Large intestine (tissue), 3 donors: ENCODE results near the gene LIX1. TPM values are rescaled to one million over a fixed set of nuclear protein-coding genes. Genes with fewer than 3 reads are reported as not detected.

Experiments used
- DNase-seq, 2 donors: peaks; one replicate each; pipeline versions ENCODE4 v3.0.0 to v3.0.0-alpha.2; 2013
- H3K27ac ChIP-seq: one replicate; pipeline ENCODE4 v1.5.1; 2013; ENCODE audit warnings: low read length
- H3K27me3 ChIP-seq: 2 replicates; pipeline ENCODE4 v1.6.1; 2013; ENCODE audit warnings: low read length; ENCODE audit not compliant: control insufficient read depth, insufficient read depth
- H3K36me3 ChIP-seq: 2 replicates; pipeline ENCODE4 v1.6.1; 2013; ENCODE audit warnings: low read length; ENCODE audit not compliant: control insufficient read depth, insufficient read depth
- H3K4me1 ChIP-seq: one replicate; pipeline ENCODE4 v1.6.1; 2013; ENCODE audit warnings: low read length; ENCODE audit not compliant: control insufficient read depth, insufficient read depth
- H3K4me3 ChIP-seq: one replicate; pipeline ENCODE4 v1.5.1; 2013; ENCODE audit warnings: low read length
- H3K9me3 ChIP-seq: one replicate; pipeline ENCODE4 v1.6.1; 2013; ENCODE audit warnings: mild to moderate bottlenecking, low read depth, low read length, moderate library complexity; ENCODE audit not compliant: control insufficient read depth
- WGBS: methylation state at CpG from one replicate; pipeline ENCODE4 v1.1.5; 2013; ENCODE audit warnings: low lambda C conversion rate; ENCODE audit not compliant: insufficient coverage; 5-methylcytosine and 5-hydroxymethylcytosine counted together
- polyA plus RNA-seq: library from polyadenylated mRNA; unstranded; fragments of 120-200 nt; gene quantifications from one replicate; pipeline ENCODE4 v1.2.1, GENCODE V29; 2013

Gene LIX1
- polyA plus RNA-seq, 1 donor = 3.7 TPM

DNA sequence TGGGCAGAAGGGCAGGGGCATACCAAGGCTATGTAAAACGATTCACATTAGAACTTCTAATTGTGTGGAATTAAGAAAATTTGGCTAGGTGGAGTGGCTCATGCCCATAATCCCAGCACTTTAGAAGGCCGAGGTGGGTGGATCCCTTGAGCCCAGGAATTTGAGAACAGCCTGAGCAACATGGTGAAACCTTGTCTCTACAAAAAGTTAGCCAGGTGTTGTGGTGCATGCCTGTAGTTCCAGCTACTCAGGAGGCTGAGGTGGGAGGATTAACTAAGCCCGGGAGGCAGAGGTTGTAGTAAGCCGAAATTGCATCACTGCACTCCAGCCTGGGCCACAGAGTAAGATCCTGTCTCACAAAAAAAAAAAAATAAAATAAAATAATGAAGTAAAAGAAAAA lies 65.2 kb downstream of the LIX1 start:
- H3K36me3 ChIP-seq = no peaks in the 10 kb centered on the region
- no peaks in the 10 kb centered on the region for H3K27me3 ChIP-seq
- WGBS = 100% methylated on average over 1 of the region's 4 CpGs
- H3K9me3 ChIP-seq = no peaks in the 10 kb centered on the region
- no peak overlapping the region for H3K4me3 ChIP-seq
- DNase-seq = no peak
- no peak overlapping the region for H3K27ac ChIP-seq
- no peaks in the 10 kb centered on the region for H3K4me1 ChIP-seq

DNA sequence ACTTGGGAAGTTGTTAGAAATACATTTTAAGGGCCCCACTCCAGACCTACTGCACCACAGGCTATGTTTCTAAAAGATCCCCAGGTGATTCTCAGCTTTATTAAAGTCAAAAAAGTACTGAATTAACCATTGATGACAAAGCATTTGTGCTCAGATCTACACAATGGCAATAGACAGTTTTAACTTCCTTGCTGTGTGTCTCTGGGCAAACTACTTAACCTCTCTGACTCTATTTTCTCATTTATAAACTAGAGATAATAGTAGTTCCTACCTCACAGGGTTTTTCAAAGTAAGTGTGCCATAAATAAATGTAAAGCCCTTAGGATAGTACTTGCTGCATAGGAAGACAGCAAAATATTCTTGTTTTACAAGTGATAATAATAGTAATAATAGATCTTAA lies 66.3 kb downstream of the LIX1 start:
- no peak for DNase-seq
- Histone ChIP-seq H3K9me3 (no peaks in the 10 kb centered on the region), H3K27me3 (no peaks in the 10 kb centered on the region), H3K36me3 (no peaks in the 10 kb centered on the region), H3K4me1 (no peaks in the 10 kb centered on the region), H3K4me3 (no peak overlapping the region), H3K27ac (no peak overlapping the region)

DNA sequence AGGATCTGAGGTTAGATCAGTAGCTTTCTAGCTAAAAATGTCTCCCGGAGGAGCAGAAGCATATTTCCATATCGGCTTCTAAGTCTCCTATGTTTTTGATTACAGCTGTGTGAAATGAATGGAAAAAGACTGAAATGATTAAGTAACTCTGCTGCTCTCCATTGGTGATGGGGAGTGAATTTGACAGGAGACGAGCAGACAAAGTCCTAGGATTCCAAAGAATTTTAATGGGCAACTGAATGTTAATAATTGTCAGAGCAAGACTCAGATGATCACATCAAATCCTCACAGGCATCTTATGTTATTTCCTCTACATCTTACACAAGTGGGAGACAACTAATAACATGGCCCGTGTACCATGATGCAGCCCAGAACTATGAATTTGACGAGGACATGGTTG lies 66.8 kb downstream of the LIX1 start:
- WGBS = no CpG with 5 or more reads among the region's 5 CpGs
- H3K4me3 ChIP-seq = no peak overlapping the region
- no peaks in the 10 kb centered on the region for H3K36me3 ChIP-seq
- no peaks in the 10 kb centered on the region for H3K27me3 ChIP-seq
- no peaks in the 10 kb centered on the region for H3K4me1 ChIP-seq
- no peak overlapping the region for H3K27ac ChIP-seq
- no peak for DNase-seq
- H3K9me3 ChIP-seq = no peaks in the 10 kb centered on the region

DNA sequence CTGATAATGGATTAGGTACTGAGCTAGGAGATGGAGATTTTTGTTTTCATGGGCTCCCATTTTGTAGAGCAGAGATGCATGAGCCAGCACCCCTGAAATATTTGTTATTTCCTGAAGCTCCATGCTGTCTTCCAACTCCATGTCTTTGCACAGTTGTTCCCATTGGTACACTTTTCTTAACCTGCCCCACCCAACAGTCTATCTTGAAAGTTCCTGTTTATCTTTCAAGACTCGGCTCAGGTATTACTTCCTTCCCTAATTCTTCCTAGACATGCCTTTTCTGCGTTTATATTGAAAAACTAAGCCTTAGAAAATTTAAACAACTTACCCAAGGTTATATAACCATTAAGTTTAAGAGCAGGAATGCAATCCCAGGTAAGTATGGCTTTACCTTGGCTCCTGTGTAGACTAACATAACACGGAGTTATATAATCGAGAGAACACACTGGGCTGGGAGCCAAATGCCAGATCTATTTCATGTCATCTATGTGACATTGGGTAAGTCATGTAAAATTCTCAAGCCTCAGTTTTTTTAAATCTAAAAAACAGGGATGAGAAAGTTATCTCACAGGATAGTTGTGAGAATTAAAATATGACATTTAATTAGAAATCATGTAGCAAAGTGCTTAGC lies 67.4 kb downstream of the LIX1 start:
- Histone ChIP-seq H3K9me3 (no peaks in the 10 kb centered on the region), H3K27me3 (no peaks in the 10 kb centered on the region), H3K4me1 (no peaks in the 10 kb centered on the region), H3K4me3 (no peak overlapping the region), H3K36me3 (no peaks in the 10 kb centered on the region), H3K27ac (no peak overlapping the region)
- 33% methylated on average over 1 of the region's 4 CpGs for WGBS
- DNase-seq = no peak

DNA sequence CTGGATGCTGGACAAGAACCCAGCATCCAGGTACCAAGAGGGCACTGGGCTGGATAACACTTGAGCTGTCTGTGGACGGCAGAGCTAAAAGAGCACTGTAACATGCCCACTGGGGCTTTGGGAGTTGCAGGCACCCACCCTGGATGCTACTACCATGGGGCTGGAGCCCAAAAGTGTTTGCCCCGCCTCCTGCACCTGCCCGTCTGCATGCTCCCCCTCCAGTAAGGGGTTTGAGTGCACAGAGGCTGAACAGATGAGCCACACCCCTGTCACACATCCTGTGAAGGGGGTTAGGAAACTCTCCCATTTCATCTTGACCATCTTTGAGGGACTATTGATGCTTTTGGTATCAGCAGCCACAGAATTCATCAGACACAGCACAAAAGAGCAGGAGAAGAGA lies 69.0 kb downstream of the LIX1 start:
- Histone ChIP-seq H3K36me3 (no peaks in the 10 kb centered on the region), H3K4me1 (no peaks in the 10 kb centered on the region), H3K9me3 (no peaks in the 10 kb centered on the region), H3K4me3 (no peak overlapping the region), H3K27ac (no peak overlapping the region), H3K27me3 (no peaks in the 10 kb centered on the region)
- no peak for DNase-seq
- no CpG with 5 or more reads among the region's 3 CpGs for WGBS

DNA sequence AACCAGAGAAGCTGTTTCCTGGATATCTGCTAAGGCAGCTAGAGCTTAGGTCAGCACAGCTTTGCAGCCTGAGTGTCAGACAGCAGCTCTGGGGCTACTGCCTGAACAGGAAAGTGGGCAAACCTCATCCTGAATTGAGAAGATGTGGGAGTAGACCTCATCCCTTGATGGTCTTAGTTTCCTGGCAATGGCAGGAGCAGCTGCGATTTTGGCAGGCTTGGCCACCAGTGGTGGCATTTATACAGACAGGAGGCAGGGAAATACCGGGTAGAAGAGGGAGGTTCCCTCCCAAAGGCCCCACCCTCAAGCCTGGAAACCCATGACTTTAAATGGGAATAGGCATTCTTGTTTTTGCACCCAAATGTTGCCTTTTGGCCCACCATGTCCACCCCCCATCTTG lies 69.7 kb downstream of the LIX1 start:
- no peak for DNase-seq

DNA sequence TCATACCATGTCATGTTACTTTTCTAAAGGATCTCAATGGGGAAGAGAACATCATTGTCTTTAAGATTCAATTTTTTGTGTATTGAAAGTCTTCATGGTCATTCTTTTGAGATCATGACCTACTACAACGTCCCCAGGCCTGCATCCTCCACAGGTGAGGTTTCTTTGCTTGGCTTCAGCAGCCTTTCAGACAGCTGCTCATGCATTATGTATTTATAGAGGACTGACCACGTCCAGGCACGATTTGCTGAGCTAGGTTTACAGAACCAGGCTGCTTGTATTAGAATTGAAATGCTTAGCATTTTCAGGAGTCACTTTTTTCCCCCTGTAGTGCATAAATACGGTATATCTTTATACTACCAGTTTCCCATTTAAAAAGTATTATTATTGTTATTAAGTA lies 70.4 kb downstream of the LIX1 start:
- Histone ChIP-seq H3K4me3 (no peak overlapping the region), H3K9me3 (no peaks in the 10 kb centered on the region), H3K27me3 (no peaks in the 10 kb centered on the region), H3K27ac (no peak overlapping the region), H3K4me1 (no peaks in the 10 kb centered on the region), H3K36me3 (no peaks in the 10 kb centered on the region)
- no peak for DNase-seq
- WGBS = no CpG with 5 or more reads among the region's 4 CpGs

More for the DNA sequence above, 69.7 kb downstream of the LIX1 start:
- Histone ChIP-seq H3K27ac (no peak overlapping the region), H3K36me3 (no peaks in the 10 kb centered on the region), H3K4me3 (no peak overlapping the region), H3K27me3 (no peaks in the 10 kb centered on the region), H3K4me1 (no peaks in the 10 kb centered on the region), H3K9me3 (no peaks in the 10 kb centered on the region)
- no CpG with 5 or more reads among the region's 2 CpGs for WGBS

DNA sequence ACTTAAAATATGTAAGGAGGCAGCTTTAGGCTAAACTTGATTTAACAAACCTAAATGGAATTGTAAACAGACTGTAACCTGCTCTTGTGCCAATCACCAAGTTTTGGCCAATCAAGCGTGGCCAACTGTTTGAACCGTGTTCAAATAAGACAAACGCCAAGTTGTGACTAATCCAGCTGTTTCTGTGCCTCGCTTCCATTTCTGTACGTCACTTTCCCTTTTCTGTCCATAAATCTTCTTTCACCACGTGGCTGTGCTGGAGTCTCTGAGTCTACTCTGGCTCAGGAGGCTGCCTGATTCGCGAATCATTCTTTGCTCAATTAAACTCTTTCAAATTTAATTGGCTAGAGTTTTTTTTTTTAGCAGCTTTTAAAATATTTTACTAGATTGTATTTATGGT lies 71.3 kb downstream of the LIX1 start:
- H3K27ac ChIP-seq = no peak overlapping the region
- no peaks in the 10 kb centered on the region for H3K27me3 ChIP-seq
- peak in 1 of 2 donors; percentile 19 for DNase-seq
- no peak overlapping the region for H3K4me3 ChIP-seq
- no peaks in the 10 kb centered on the region for H3K4me1 ChIP-seq
- WGBS = 89% methylated on average over 4 of the region's 8 CpGs
- H3K9me3 ChIP-seq = no peaks in the 10 kb centered on the region
- H3K36me3 ChIP-seq = no peaks in the 10 kb centered on the region

DNA sequence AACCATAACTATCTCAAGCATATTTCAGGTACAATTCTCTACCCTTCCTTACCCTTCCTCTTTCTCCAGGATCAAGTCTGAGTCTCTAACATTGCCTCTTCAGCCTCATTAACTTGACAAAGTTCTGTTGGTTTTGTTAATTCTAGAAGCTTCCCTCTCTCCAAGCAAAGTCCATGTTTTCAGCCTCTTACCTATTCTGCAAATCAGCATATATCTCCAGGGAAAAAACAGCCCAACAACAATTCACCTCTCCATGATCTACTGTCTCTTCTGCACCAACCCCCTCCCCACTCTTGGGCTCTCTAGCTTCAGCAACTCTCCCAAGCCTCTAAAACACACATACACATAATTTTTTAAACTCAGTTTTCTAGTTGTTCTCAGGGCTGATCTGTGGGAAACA lies 72.2 kb downstream of the LIX1 start:
- Histone ChIP-seq H3K27me3 (no peaks in the 10 kb centered on the region), H3K9me3 (no peaks in the 10 kb centered on the region), H3K36me3 (no peaks in the 10 kb centered on the region), H3K4me1 (no peaks in the 10 kb centered on the region), H3K27ac (no peak overlapping the region), H3K4me3 (no peak overlapping the region)
- DNase-seq = no peak

DNA sequence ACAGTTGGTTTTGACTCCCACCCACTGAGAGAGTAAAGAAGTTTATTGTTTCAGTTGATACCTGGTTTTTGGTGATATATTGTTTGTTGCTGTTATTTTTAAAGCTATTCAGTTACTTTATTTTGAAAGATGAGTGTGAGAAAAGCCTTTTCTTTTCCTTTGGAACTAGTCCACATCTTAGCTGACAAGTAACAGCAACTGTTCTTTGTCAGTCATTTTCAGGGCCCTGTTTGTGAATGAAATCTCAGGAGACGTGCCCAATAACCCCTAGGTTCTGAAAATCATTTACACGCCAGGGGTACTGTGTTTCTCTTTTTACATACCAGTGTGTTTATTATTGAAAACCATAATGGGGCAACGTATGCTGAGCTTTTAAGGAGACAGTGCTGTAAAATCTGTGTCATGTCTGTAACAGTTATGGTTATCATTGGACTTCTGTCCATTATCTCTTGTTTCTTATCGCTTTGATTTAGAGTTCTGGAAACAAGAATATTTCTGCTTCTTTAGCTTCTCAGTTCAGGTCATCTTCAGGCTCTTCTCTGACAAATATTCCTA lies 75.0 kb downstream of the LIX1 start:
- 57% methylated on average over 1 of the region's 4 CpGs for WGBS
- Histone ChIP-seq H3K4me3 (no peak overlapping the region), H3K27ac (no peak overlapping the region)

DNA sequence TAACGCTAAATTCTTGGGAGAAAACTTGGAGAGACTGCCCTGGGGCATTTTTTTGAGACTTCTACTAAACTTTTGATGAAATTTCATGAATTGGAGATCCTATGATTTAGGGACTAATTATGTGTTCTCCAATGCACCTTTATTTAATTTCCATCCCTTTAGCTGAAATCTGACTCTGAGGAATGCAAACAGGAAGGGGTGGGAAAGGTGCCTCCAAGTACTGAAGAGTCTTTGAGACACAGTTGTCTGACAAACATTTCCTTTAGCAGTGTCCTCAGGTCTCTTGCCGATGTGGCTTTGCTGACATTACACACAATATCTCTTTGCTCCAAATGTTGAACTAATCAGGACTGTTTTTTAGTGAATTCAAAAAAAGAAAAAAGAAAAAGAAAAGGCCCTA lies 76.9 kb downstream of the LIX1 start:
- 100% methylated on average over 1 of the region's 2 CpGs for WGBS
- no peaks in the 10 kb centered on the region for H3K4me1 ChIP-seq
- no peak overlapping the region for H3K4me3 ChIP-seq
- DNase-seq = no peak
- H3K36me3 ChIP-seq = no peaks in the 10 kb centered on the region
- H3K27ac ChIP-seq = no peak overlapping the region
- H3K27me3 ChIP-seq = no peaks in the 10 kb centered on the region
- no peaks in the 10 kb centered on the region for H3K9me3 ChIP-seq

More for the DNA sequence above, 75.0 kb downstream of the LIX1 start:
- no peak for DNase-seq
- H3K27me3 ChIP-seq = no peaks in the 10 kb centered on the region
- H3K36me3 ChIP-seq = no peaks in the 10 kb centered on the region
- H3K4me1 ChIP-seq = no peaks in the 10 kb centered on the region
- no peaks in the 10 kb centered on the region for H3K9me3 ChIP-seq
